Measurements from ENCODE around the gene CDKN2D.

CDKN2D gene

DNA sequence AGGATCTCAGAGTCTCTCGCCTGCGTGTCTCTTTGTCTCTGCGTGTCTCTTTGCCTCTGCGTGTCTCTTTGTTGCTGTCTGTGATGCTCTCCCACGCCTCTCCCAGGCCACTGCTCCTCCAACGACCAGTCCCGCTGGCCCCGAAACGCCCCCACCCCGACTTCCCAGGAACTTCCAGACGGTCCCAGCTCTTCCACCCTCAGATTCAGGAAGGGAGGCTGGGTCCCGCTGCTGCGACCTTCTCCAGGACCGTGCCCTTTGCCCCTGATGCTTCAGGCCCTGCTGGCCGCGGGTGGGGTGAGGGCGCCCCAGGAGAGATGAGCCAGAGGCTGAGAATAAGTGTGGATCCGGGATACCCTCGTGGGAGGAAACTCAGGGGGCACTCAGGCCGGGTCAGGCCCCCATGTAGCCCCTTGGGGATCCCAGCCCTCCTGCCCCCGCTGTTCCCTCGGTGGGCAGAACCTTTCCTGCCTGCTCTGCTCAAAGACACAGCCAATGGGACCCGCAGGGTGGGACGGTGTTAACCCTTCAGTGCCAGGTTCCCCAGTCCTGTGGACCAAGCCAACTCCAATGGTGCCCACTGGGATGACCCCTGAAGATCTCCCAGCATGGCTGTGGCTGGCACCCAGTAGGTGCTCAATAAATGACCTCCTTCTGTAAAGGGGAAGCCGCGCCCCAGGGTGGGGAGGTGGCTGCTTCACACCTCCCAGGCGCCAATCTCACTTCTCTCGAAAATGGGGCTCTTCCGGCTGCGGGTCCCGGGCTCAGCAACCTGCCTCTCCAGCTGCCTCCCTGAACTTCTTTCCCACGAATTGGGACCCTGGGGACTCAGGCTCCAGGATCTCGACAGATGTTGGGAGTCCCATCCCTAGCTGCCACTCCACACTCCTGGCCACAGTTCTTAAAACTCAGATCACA is 50.1 kb downstream of the CDKN2D start:
- TF ChIP-seq, protein P1, sequence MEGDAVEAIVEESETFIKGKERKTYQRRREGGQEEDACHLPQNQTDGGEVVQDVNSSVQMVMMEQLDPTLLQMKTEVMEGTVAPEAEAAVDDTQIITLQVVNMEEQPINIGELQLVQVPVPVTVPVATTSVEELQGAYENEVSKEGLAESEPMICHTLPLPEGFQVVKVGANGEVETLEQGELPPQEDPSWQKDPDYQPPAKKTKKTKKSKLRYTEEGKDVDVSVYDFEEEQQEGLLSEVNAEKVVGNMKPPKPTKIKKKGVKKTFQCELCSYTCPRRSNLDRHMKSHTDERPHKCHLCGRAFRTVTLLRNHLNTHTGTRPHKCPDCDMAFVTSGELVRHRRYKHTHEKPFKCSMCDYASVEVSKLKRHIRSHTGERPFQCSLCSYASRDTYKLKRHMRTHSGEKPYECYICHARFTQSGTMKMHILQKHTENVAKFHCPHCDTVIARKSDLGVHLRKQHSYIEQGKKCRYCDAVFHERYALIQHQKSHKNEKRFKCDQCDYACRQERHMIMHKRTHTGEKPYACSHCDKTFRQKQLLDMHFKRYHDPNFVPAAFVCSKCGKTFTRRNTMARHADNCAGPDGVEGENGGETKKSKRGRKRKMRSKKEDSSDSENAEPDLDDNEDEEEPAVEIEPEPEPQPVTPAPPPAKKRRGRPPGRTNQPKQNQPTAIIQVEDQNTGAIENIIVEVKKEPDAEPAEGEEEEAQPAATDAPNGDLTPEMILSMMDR (IDR thresholded peaks at IDR 0.05; ENCODE audit: insufficient read depth, low read length, poor library complexity, severe bottlenecking): no peak
- Histone ChIP-seq H3K4me3 (replicated peaks; ENCODE audit: low read depth, low read length) (no peak overlapping the region), H3K36me3 (ENCODE audit: control insufficient read depth, insufficient read depth, low read length) (no peaks in the 10 kb centered on the region), H3K27me3 (replicated peaks; ENCODE audit: control insufficient read depth, insufficient read depth, low read length) (peaks cover 7% of the 10 kb centered on the region)
- DNase-seq (ENCODE audit: extremely low read depth, insufficient read length): no peak

DNA sequence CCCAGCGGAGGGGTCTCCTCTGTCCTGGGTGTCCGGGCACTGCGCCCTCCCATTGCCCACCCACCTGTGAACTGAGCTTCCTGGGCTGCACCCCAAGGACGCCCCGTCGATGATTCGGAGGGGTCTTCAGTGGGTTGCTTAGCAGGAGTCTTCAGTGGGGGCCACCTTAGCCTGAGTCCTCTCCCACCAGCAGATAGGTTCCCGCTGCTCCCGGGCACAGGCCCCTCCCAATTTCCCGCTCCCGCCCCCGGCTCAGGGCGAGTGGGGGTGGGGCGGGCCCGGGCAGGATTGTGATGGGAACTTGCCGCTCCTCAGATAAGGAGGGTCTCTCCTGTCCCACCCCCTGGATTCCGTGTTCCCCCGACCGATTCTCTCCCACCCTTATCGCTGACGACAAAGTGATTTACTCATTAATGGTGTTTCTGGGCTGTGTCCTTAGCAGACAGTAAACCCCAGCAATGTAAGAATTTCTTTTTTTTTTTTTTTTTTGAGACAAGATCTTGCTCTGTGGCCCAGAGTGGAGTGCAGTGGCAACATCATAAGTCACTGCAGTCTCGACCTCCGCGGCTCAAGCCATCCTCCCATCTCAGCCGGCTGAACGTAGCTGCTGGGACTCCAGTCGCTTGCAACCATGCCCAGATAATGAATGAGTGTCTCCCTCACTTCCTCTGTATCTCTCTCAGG is 50.9 kb downstream of the CDKN2D start:
- DNase-seq (ENCODE audit: extremely low read depth, insufficient read length): no peak

DNA sequence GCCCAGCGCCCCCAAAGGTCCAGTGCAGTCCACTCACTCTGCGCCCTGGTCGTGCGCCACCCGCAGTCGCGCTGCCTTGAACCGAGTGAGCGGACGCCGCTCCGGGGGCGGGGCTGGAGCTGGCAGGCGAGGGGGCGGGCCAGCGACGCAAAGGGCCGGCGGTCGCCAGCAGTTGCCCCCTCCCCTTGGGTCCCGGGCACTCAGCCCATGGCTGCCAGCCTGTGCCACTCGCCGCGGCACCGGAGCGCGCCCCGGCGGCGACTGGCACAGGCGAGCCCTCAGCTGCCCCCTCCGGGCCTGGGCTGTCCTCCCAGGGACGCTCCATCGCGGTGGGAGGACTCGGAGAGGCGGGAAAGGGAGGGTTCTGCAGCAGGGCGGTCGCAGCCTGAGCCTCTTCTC is 51.4 kb downstream of the CDKN2D start, which contains the start of gene S1PR5:
Gene S1PR5, minus strand, starts transcription at position 87 of the 399 bp plus-strand sequence. CDS start 2,436 bp downstream, outside the sequence.
- no peak within 1 kb of the TSS for H3K4me3 ChIP-seq (replicated peaks; ENCODE audit: low read depth, low read length)
- H3K27me3 ChIP-seq (replicated peaks; ENCODE audit: control insufficient read depth, insufficient read depth, low read length): peaks cover 7% of the 10 kb centered on the region
- H3K36me3 ChIP-seq (ENCODE audit: control insufficient read depth, insufficient read depth, low read length): no peaks in the 10 kb centered on the region
- DNase-seq (ENCODE audit: extremely low read depth, insufficient read length): no peak
- TF ChIP-seq, protein P1 (IDR thresholded peaks at IDR 0.05; ENCODE audit: insufficient read depth, low read length, poor library complexity, severe bottlenecking): no peak

More for the DNA sequence above, 50.9 kb downstream of the CDKN2D start:
- peaks cover 7% of the 10 kb centered on the region for H3K27me3 ChIP-seq (replicated peaks; ENCODE audit: control insufficient read depth, insufficient read depth, low read length)
- TF ChIP-seq, protein P1 (IDR thresholded peaks at IDR 0.05; ENCODE audit: insufficient read depth, low read length, poor library complexity, severe bottlenecking): no peak
- no peaks in the 10 kb centered on the region for H3K36me3 ChIP-seq (ENCODE audit: control insufficient read depth, insufficient read depth, low read length)
- H3K4me3 ChIP-seq (replicated peaks; ENCODE audit: low read depth, low read length): no peak overlapping the region

DNA sequence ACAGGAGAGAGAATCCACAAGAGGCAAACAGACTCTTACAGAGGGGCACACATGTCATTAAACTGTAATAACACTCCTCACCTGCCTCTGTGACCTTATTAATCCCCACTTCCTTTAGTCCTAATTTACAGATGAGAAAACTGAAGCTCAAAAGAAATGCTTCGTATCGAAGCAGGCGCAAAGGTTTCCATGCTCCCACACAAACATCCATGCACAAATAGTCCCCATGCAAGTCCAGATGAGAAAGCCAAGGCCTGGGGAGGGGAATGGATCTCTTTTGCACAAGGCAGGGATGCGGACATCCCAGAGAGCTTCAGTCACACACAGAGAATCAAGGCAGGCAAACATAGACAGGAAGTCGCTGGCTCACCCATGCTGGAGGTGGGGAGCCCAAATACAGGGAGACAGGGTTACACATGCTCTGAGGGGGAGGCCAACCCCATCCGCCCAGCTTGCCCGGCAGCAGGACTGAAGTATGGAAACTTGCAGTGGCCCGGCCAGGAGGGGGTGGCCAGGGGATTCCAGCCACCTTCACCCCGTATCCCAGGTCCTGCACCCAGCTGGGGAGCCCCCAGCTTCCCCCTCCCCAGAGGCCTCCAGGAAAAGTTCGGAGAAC is 52.0 kb downstream of the CDKN2D start:
- Histone ChIP-seq H3K36me3 (ENCODE audit: control insufficient read depth, insufficient read depth, low read length) (no peaks in the 10 kb centered on the region), H3K27me3 (replicated peaks; ENCODE audit: control insufficient read depth, insufficient read depth, low read length) (peaks cover 7% of the 10 kb centered on the region), H3K4me3 (replicated peaks; ENCODE audit: low read depth, low read length) (no peak overlapping the region)
- no peak for DNase-seq (ENCODE audit: extremely low read depth, insufficient read length)
- TF ChIP-seq, protein P1 (IDR thresholded peaks at IDR 0.05; ENCODE audit: insufficient read depth, low read length, poor library complexity, severe bottlenecking): no peak
